Osteocyte (in vitro differentiated cells): ENCODE results near the gene TFDP1. TPM values are rescaled to one million over a fixed set of nuclear protein-coding genes. Genes with fewer than 3 reads are reported as not detected.

Experiments
- DNase-seq: peaks from one replicate; pipeline ENCODE4 v3.0.0; 2021; ENCODE audit warnings: mixed read lengths; ENCODE audit not compliant: unreplicated experiment; ENCODE audit errors: extremely low spot score
- H3K27ac Mint-ChIP-seq: one replicate; pipeline ENCODE4 v1.8.0; 2021; ENCODE audit warnings: mild to moderate bottlenecking, mixed read lengths; ENCODE audit not compliant: unreplicated experiment
- H3K27me3 Mint-ChIP-seq: one replicate; pipeline ENCODE4 v1.8.0; 2021; ENCODE audit warnings: mixed read lengths; ENCODE audit not compliant: unreplicated experiment
- H3K36me3 Mint-ChIP-seq: one replicate; pipeline ENCODE4 v1.8.0; 2021; ENCODE audit warnings: mixed read lengths; ENCODE audit not compliant: unreplicated experiment
- H3K4me1 Mint-ChIP-seq: one replicate; pipeline ENCODE4 v1.8.0; 2021; ENCODE audit warnings: mixed read lengths; ENCODE audit not compliant: unreplicated experiment
- H3K4me3 Mint-ChIP-seq: one replicate; pipeline ENCODE4 v1.8.0; 2021; ENCODE audit warnings: mild to moderate bottlenecking, moderate library complexity, mixed read lengths; ENCODE audit not compliant: unreplicated experiment
- H3K9me3 Mint-ChIP-seq: one replicate; pipeline ENCODE4 v1.8.0; 2021; ENCODE audit warnings: mixed read lengths; ENCODE audit not compliant: unreplicated experiment
- total RNA-seq: library from RNA; stranded (reverse); gene quantifications from 2 replicates; pipeline ENCODE4 v1.2.1, GENCODE V29; 2021
- TF ChIP-seq, protein P1 (sequence below): fragments of 200-600 bp; sonication (generic); IDR thresholded peaks from 2 replicates; pipeline ENCODE4 v1.5.0; 2021; ENCODE audit warnings: antibody characterized with exemption, mild to moderate bottlenecking, moderate library complexity

The TFDP1 gene
- total RNA-seq, 1 donor from 2014 or later = 66.9 TPM

DNA sequence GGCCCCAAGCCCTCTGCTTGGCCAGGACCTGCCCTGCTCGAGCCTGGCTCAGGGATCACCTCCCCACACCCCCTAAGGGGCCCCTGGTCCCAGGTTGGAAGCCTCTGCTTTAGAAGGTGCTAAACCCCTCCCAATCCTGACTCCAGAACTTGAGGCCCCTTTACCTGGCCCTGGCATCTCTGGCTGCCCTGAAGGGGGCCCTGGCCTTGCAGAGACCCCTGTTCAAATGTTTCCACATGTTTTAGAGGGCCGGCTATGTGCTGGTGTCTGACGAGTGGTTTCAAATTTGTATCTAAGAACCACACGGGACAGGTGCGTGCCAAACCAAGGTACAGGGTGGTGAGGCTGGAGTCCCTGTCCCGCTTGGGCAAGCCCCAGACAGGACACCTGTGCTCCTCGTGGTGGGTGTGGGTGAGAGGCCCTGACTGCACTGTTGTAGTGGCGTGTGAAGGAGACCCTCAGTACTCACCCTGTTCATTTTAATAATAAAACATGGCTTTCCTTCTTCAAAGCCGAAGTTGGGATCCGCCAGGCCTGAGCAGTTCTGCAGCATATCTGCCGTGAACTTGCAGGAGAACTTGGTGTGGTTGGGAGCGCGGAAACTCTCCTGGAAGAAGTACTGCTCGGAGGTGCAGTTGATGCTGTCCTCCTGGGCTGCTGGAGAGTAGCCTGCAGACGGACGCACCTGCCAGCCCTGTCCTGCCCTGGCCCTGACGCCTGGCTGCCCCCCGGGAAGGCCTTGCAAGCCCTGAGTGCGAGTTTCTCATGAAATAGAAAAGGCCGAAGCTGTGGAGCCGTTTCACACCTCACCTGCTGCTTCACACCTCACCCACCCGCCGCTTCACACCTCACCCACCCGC, 68.1 kb downstream of the TFDP1 start:
- H3K27me3 Mint-ChIP-seq = no peaks in the 10 kb centered on the region
- H3K4me3 Mint-ChIP-seq = no peak overlapping the region
- H3K9me3 Mint-ChIP-seq = no peaks in the 10 kb centered on the region
- no peaks in the 10 kb centered on the region for H3K36me3 Mint-ChIP-seq
- H3K27ac Mint-ChIP-seq = no peak overlapping the region
- H3K4me1 Mint-ChIP-seq = peaks cover 26% of the 10 kb centered on the region
- TF ChIP-seq, protein P1, sequence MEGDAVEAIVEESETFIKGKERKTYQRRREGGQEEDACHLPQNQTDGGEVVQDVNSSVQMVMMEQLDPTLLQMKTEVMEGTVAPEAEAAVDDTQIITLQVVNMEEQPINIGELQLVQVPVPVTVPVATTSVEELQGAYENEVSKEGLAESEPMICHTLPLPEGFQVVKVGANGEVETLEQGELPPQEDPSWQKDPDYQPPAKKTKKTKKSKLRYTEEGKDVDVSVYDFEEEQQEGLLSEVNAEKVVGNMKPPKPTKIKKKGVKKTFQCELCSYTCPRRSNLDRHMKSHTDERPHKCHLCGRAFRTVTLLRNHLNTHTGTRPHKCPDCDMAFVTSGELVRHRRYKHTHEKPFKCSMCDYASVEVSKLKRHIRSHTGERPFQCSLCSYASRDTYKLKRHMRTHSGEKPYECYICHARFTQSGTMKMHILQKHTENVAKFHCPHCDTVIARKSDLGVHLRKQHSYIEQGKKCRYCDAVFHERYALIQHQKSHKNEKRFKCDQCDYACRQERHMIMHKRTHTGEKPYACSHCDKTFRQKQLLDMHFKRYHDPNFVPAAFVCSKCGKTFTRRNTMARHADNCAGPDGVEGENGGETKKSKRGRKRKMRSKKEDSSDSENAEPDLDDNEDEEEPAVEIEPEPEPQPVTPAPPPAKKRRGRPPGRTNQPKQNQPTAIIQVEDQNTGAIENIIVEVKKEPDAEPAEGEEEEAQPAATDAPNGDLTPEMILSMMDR = no peak
- no peak for DNase-seq

DNA sequence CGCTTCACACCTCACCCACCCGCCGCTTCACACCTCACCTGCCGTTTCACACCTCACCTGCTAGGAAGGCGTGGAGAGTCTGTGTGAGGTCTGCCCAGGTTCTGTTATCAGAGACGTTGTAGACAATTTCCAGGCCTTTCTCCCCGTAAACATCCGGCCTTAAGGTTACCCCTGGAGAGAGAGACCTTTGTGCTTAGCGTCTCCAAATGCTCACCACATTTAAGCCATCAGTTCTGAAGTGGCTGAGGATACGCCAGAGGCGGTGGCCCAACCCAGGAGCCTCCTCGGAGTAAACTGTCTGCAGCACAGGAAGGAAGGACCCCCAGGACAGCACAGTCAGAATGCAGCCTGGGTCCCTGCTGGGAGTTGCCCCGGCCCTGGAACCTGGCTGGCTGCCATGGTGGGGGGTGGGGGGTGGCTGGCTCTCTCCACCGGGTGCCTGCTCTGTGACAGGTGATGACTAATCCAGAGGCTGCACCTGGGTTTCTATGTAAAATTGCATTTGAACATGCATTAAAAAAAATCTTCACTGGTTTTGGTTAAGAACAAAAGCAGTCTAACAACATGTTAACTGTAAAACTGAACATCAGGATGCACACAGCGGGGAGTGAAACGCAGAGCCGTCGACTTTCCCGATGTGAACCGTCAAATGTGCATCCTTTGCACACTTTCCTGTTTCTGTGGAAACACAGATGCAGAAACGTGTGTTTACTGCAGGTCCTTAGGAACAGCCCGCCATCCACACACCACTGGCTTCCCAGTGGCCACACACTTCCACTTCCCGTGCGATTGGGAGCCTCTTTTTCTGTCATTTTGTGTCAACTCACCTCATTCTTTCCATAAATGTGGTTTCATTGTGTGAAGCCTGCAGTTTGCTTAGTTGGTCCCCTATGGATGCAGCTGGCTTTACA, 69.0 kb downstream of the TFDP1 start:
- H3K27me3 Mint-ChIP-seq = no peaks in the 10 kb centered on the region
- TF ChIP-seq, protein P1 = no peak
- H3K4me1 Mint-ChIP-seq = peaks cover 18% of the 10 kb centered on the region
- H3K27ac Mint-ChIP-seq = peak overlapping the region; percentile 41
- DNase-seq = no peak
- no peaks in the 10 kb centered on the region for H3K36me3 Mint-ChIP-seq
- H3K9me3 Mint-ChIP-seq = no peaks in the 10 kb centered on the region
- H3K4me3 Mint-ChIP-seq = no peak overlapping the region

DNA sequence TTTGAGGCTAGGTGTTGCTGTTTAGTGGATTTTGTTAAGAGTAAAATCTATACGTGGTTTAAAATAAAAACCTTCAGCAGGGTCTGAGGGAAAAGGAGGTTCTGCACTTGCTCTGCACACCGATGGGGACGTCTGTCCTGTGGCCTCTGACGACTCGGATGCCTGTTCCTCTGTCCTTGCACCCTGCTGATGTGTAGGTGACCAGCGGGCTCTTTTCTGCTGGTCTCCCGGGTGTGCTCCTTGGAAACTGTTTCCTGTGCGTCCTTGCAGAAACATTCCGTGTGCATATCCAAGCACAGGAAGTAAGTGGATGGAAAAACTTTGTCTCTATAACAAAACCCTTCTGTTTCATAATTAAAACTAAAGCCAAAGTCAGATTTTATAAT, 69.6 kb downstream of the TFDP1 start:
- Mint-ChIP-seq H3K36me3 (no peaks in the 10 kb centered on the region), H3K27ac (peak overlapping the region; percentile 38), H3K4me3 (no peak overlapping the region)

DNA sequence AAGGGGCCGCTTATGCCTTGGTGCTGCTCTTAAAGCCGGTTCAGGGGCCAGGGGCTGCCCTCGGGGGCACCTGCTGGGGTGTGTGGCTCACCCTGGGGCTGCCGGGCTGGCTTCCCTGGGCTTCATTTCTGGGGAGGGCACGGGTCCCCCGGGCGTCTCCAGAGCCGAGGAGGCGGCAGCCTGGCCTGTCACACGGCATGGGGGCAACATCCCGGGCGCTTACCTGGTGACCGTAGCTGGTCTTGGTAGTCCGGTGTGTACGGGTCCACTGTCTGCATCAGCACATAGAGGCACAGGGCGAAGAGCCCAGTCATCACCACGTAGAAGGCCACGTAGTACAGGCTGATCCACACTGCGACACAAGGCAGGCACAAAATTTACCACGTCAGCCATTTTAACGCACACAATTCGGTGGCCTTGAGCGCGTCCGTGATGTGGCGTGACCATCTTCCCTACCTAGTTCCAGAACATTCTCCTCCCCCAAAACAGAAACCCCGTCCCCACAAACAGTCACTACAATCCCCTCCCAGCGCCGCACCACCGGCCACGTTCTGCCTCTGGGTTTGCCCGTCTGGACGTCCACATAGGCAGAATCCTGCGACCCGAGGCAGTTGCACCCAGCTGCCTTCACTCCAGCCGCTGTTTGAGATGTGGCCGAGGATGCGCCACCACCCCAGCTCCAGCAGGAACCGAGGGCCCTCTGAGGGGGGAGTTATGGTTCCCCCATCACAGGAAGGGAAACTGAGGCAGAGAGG, 70.2 kb downstream of the TFDP1 start:
- no peak overlapping the region for H3K27ac Mint-ChIP-seq
- TF ChIP-seq, protein P1 = no peak
- no peak for DNase-seq
- H3K27me3 Mint-ChIP-seq = no peaks in the 10 kb centered on the region
- H3K9me3 Mint-ChIP-seq = no peaks in the 10 kb centered on the region
- H3K4me1 Mint-ChIP-seq = peaks cover 17% of the 10 kb centered on the region
- H3K36me3 Mint-ChIP-seq = no peaks in the 10 kb centered on the region
- no peak overlapping the region for H3K4me3 Mint-ChIP-seq

More for the DNA sequence above, 69.6 kb downstream of the TFDP1 start:
- Mint-ChIP-seq H3K9me3 (no peaks in the 10 kb centered on the region), H3K4me1 (peaks cover 17% of the 10 kb centered on the region), H3K27me3 (no peaks in the 10 kb centered on the region)
- DNase-seq = no peak
- TF ChIP-seq, protein P1 = no peak
